WI38 (cell line): Measurements from ENCODE around the gene ZBTB47.

Experiments
- H3K4me3 ChIP-seq: 2 replicates; pipeline ENCODE4 v1.5.1; 2011; ENCODE audit warnings: low read depth, mild to moderate bottlenecking, control low read depth, low read length
- TF ChIP-seq, protein P1 (sequence below): IDR thresholded peaks from 2 replicates; pipeline ENCODE4 v1.5.1; 2012; ENCODE audit warnings: low read depth, mild to moderate bottlenecking, control low read depth, low read length

Gene ZBTB47

GRCh38 chr3:42666577-42666998 is 13.1 kb downstream of the ZBTB47 start:
- TF ChIP-seq, protein P1, sequence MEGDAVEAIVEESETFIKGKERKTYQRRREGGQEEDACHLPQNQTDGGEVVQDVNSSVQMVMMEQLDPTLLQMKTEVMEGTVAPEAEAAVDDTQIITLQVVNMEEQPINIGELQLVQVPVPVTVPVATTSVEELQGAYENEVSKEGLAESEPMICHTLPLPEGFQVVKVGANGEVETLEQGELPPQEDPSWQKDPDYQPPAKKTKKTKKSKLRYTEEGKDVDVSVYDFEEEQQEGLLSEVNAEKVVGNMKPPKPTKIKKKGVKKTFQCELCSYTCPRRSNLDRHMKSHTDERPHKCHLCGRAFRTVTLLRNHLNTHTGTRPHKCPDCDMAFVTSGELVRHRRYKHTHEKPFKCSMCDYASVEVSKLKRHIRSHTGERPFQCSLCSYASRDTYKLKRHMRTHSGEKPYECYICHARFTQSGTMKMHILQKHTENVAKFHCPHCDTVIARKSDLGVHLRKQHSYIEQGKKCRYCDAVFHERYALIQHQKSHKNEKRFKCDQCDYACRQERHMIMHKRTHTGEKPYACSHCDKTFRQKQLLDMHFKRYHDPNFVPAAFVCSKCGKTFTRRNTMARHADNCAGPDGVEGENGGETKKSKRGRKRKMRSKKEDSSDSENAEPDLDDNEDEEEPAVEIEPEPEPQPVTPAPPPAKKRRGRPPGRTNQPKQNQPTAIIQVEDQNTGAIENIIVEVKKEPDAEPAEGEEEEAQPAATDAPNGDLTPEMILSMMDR = no peak
- no peak overlapping the region for H3K4me3 ChIP-seq

GRCh38 chr3:42667096-42667522 is 13.6 kb downstream of the ZBTB47 start:
- H3K4me3 ChIP-seq = no peak overlapping the region
- TF ChIP-seq, protein P1 = no peak

GRCh38 chr3:42667523-42668412 is 14.3 kb downstream of the ZBTB47 start:
- no peak overlapping the region for H3K4me3 ChIP-seq
- TF ChIP-seq, protein P1 = no peak

GRCh38 chr3:42668413-42668760 is 14.9 kb downstream of the ZBTB47 start:
- TF ChIP-seq, protein P1 = no peak
- H3K4me3 ChIP-seq = no peak overlapping the region

- TF ChIP-seq, protein P1 = no peak
- no peak overlapping the region for H3K4me3 ChIP-seq
Measured at GRCh38 chr3:42668793-42669217, 15.3 kb downstream of the ZBTB47 start.

DNA sequence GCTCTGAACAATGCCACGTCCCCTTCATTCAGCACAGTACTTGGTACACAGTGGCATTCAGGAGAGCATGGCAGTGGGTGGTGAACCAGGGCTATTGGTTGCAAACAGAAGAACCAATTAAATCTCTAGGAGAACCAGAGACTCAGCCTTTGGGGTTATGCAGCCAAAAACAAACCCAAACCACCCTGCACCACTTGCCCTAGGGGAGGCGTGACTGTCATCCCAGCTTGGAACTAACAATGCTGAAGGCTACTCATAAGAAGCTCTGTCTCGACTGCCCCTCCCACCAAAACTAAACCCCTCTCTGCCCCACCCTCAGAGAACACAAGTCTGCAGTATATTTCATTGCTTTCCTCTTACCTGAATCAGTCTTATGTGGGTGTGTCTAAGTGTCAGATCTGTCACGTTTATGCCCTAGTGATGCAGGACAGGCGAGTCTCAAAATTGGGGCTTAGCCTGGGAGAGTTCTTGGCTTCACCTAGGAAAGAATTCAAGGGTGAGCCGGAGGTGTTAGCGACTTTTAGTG is 16.6 kb downstream of the ZBTB47 start:
- TF ChIP-seq, protein P1 = no peak
- no peak overlapping the region for H3K4me3 ChIP-seq

GRCh38 chr3:42670670-42671069 is 17.2 kb downstream of the ZBTB47 start:
- H3K4me3 ChIP-seq = no peak overlapping the region
- TF ChIP-seq, protein P1 = no peak
